ENCODE data around the gene EHF. TPM values are rescaled to one million over a fixed set of nuclear protein-coding genes. Genes with fewer than 3 reads are reported as not detected.
A peak's percentile ranks its signal among the peaks of the same experiment; 100 is the strongest.

The EHF gene
- total RNA-seq, 1 experiment from 2014 or later = 1.1 TPM

DNA sequence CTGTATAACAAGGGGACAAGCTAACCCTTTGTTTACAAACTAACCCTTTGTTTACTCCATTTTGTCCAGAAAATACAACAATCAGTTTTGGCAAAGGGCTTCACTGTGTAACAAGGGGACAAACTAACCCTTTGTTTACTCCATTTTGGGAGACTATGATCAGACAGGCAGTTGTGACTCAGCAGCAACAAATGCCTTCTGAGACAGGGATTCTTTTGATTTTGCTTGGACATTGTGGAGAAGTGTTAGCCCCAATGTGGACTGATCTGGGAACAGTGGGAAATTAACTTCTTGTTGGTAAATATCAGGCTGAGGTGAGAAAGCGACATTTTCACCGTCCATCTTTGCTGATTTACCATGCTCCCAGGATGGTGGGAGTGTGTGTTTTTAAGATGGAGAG, 983 bp downstream of the EHF start:
- H3K4me1 Mint-ChIP-seq (ENCODE audit: insufficient read depth, unreplicated experiment) = peaks cover 27% of the 10 kb centered on the region
- ChIA-PET POLR2A (interaction anchor here (0.7 to 1.8 kb wide), 4 partner anchors 12 to 133 kb away, joined by 3 to 5 read pairs (median 3); no protein-coding TSS in a partner anchor), CTCF (no interaction called here)
- no peaks in the 10 kb centered on the region for H3K36me3 Mint-ChIP-seq (ENCODE audit: insufficient read depth, unreplicated experiment)
- intact Hi-C loops (cut with micrococcal nuclease) = no loop called here
- peak overlapping the region; percentile 45 for H3K4me3 Mint-ChIP-seq (ENCODE audit: unreplicated experiment)
- DNase-seq (ENCODE audit: unreplicated experiment) = no peak
- no TSS peak for BruUV-seq (replicated peaks)
- peak overlapping the region; percentile 75 for H3K27ac Mint-ChIP-seq (ENCODE audit: low read depth, unreplicated experiment)
- no peaks in the 10 kb centered on the region for H3K9me3 Mint-ChIP-seq (ENCODE audit: unreplicated experiment)
- no peak for TF ChIP-seq CTCF (IDR thresholded peaks at IDR 0.05; ENCODE audit: unreplicated experiment)
- H3K27me3 Mint-ChIP-seq (ENCODE audit: insufficient read depth, unreplicated experiment) = no peaks in the 10 kb centered on the region

GRCh38 chr11:34623463-34623862, 2.6 kb downstream of the EHF start:
- DNase-seq (ENCODE audit: unreplicated experiment) = no peak
- no peaks in the 10 kb centered on the region for H3K9me3 Mint-ChIP-seq (ENCODE audit: unreplicated experiment)
- CTCF ChIA-PET = interaction anchor here (1.2 kb wide), 1 partner anchor 17 kb away, joined by 3 read pairs; no protein-coding TSS in a partner anchor
- no peak overlapping the region for H3K27ac Mint-ChIP-seq (ENCODE audit: low read depth, unreplicated experiment)
- peaks cover 30% of the 10 kb centered on the region for H3K4me1 Mint-ChIP-seq (ENCODE audit: insufficient read depth, unreplicated experiment)
- no peaks in the 10 kb centered on the region for H3K27me3 Mint-ChIP-seq (ENCODE audit: insufficient read depth, unreplicated experiment)
- intact Hi-C loops (cut with micrococcal nuclease) = no loop called here
- POLR2A ChIA-PET = interaction anchor here (0.7 to 1.5 kb wide), 2 partner anchors 9 to 23 kb away, joined by 3 to 5 read pairs; no protein-coding TSS in a partner anchor
- no peak for TF ChIP-seq CTCF (IDR thresholded peaks at IDR 0.05; ENCODE audit: unreplicated experiment)
- BruUV-seq (replicated peaks) = no TSS peak
- H3K36me3 Mint-ChIP-seq (ENCODE audit: insufficient read depth, unreplicated experiment) = no peaks in the 10 kb centered on the region
- H3K4me3 Mint-ChIP-seq (ENCODE audit: unreplicated experiment) = no peak overlapping the region

DNA sequence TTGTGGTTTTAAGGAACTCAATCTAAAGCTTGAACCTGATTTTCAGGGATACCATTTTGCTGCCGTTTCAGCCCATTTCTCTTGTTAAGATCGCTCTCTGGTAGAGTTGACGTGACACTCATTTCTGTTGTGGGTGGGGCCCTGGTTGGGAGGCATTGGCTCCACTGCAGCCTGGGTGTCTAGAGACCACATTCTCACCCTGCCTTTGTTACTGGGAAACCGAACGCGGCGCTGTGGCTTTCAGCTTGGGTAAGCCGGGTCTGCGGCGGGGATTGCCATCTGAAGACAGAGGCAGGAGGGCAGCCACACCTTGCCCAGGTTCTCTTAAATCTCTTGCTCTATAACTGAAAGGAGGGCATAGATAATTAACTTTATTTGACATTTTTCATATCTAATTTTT, 3.2 kb downstream of the EHF start:
- no peak for TF ChIP-seq CTCF (IDR thresholded peaks at IDR 0.05; ENCODE audit: unreplicated experiment)
- peaks cover 30% of the 10 kb centered on the region for H3K4me1 Mint-ChIP-seq (ENCODE audit: insufficient read depth, unreplicated experiment)
- no peaks in the 10 kb centered on the region for H3K27me3 Mint-ChIP-seq (ENCODE audit: insufficient read depth, unreplicated experiment)
- H3K9me3 Mint-ChIP-seq (ENCODE audit: unreplicated experiment) = no peaks in the 10 kb centered on the region
- H3K4me3 Mint-ChIP-seq (ENCODE audit: unreplicated experiment) = no peak overlapping the region
- BruUV-seq (replicated peaks) = no TSS peak
- intact Hi-C loops (cut with micrococcal nuclease) = no loop called here
- no peaks in the 10 kb centered on the region for H3K36me3 Mint-ChIP-seq (ENCODE audit: insufficient read depth, unreplicated experiment)
- DNase-seq (ENCODE audit: unreplicated experiment) = no peak
- CTCF ChIA-PET = interaction anchor here (0.5 to 0.6 kb wide), 2 partner anchors 29 to 126 kb away, joined by 3 to 5 read pairs; no protein-coding TSS in a partner anchor
- no peak overlapping the region for H3K27ac Mint-ChIP-seq (ENCODE audit: low read depth, unreplicated experiment)
- POLR2A ChIA-PET = interaction anchor here (0.6 to 1.5 kb wide), 2 partner anchors 24 to 195 kb away, joined by 3 to 5 read pairs; no protein-coding TSS in a partner anchor

DNA sequence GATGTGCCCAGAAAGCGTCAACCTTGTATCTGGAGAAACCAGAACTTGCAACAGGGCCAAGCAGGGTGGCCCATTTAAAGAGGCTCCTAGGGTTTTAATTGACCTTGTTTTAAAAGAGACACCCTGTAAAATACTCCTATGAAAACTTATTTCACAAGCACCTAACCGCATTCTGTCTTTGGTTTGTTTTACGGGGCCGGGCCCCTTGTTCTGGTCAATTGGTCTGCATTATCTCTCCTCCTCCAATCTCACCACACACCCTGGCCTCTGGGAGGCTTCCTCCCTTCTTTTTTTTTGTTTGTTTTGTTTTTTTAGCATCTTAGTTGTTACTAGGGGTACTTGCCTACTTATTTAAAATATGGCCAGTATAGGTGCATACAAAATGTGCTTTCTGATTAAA, 4.7 kb downstream of the EHF start:
- no peak for TF ChIP-seq CTCF (IDR thresholded peaks at IDR 0.05; ENCODE audit: unreplicated experiment)
- Mint-ChIP-seq H3K27ac (ENCODE audit: low read depth, unreplicated experiment) (peak overlapping the region; percentile 57), H3K27me3 (ENCODE audit: insufficient read depth, unreplicated experiment) (no peaks in the 10 kb centered on the region), H3K4me3 (ENCODE audit: unreplicated experiment) (no peak overlapping the region), H3K36me3 (ENCODE audit: insufficient read depth, unreplicated experiment) (no peaks in the 10 kb centered on the region), H3K4me1 (ENCODE audit: insufficient read depth, unreplicated experiment) (peaks cover 27% of the 10 kb centered on the region), H3K9me3 (ENCODE audit: unreplicated experiment) (no peaks in the 10 kb centered on the region)
- ChIA-PET POLR2A (interaction anchor here (0.7 kb wide), 2 partner anchors 11 to 120 kb away, joined by 3 read pairs; no protein-coding TSS in a partner anchor), CTCF (interaction anchor here (0.7 kb wide), 1 partner anchor 40 kb away, joined by 4 read pairs; no protein-coding TSS in a partner anchor)
- intact Hi-C loops (cut with micrococcal nuclease) = no loop called here
- DNase-seq (ENCODE audit: unreplicated experiment) = no peak
- BruUV-seq (replicated peaks) = no TSS peak
